Vagina (tissue), 2 donors: Measurements from ENCODE around the gene DNAAF3.

Experiments
- CTCF ChIP-seq, 3 experiments: fragments of 450-650 bp in 2 of 3; fragments of 200-600 bp in 1 of 3; sonication (generic) in 1 of 3; IDR thresholded peaks; one replicate each; pipeline ENCODE4 v1.5.1; 2017 to 2019; ENCODE audit warnings: antibody characterized with exemption in 3 of 3, mild to moderate bottlenecking in 2 of 3, moderate library complexity in 2 of 3
- POLR2A ChIP-seq, 2 donors: fragments of 450-650 bp; IDR thresholded peaks; one replicate each; pipeline ENCODE4 v1.6.1; 2017; ENCODE audit warnings: antibody characterized with exemption in 2 of 2, mild to moderate bottlenecking in 2 of 2, moderate library complexity in 2 of 2
- POLR2AphosphoS5 ChIP-seq, 2 donors: sonication (generic); formaldehyde crosslinking; IDR thresholded peaks; one replicate each; pipeline ENCODE4 v1.9.0; 2017; ENCODE audit warnings: antibody characterized with exemption in 2 of 2, mild to moderate bottlenecking in 2 of 2, low read depth in 1 of 2; ENCODE audit not compliant: insufficient read depth in 1 of 2

- TF ChIP-seq CTCF (IDR thresholded peaks at IDR 0.05) = no peak
- TF ChIP-seq POLR2A (IDR thresholded peaks at IDR 0.05) = no peak
- no peak for TF ChIP-seq POLR2AphosphoS5 (IDR thresholded peaks at IDR 0.05; ENCODE audit: insufficient read depth in 1 of 2, low read depth in 1 of 2)
Observed at GRCh38 chr19:55176076-55176475, 9.7 kb upstream of the DNAAF3 start.
